Activated CD8-positive, alpha-beta memory T cell treated with anti-CD3 and anti-CD28 coated beads for 48 hours (primary cell): ENCODE data around the gene SELENOK.

Experiments
- DNase-seq, 3 experiments: peaks; one replicate each; pipeline ENCODE4 v3.0.0-alpha.2; 2020; ENCODE audit warnings: low read depth in 2 of 3, low spot score in 2 of 3

SELENOK gene

GRCh38 chr3:53884623-53885022 is 7.0 kb downstream of the SELENOK start:
- DNase-seq = no peak

- DNase-seq = no peak
These were observed 8.7 kb downstream of the SELENOK start for GRCh38 chr3:53883008-53883407.

- DNase-seq = peak; percentile 73 to 75 (median 74)
These were observed 9.7 kb downstream of the SELENOK start, which contains the start of gene ACTR8 for GRCh38 chr3:53881691-53882593. Gene ACTR8 (minus strand): TSS chr3:53882152. CDS start chr3:53882101, 51 bp downstream.

- no peak for DNase-seq
These were observed 11.0 kb downstream of the SELENOK start for GRCh38 chr3:53880396-53881345.

- no peak for DNase-seq
These were observed 25.7 kb downstream of the SELENOK start for GRCh38 chr3:53865732-53866499.

GRCh38 chr3:53863145-53863544 is 28.5 kb downstream of the SELENOK start:
- no peak for DNase-seq

GRCh38 chr3:53862241-53862640 is 29.4 kb downstream of the SELENOK start:
- DNase-seq = no peak

GRCh38 chr3:53860196-53860595 is 31.5 kb downstream of the SELENOK start:
- DNase-seq = no peak

GRCh38 chr3:53859178-53859577 is 32.5 kb downstream of the SELENOK start:
- DNase-seq = no peak

- DNase-seq = no peak
These were observed 33.4 kb downstream of the SELENOK start for GRCh38 chr3:53858096-53858741.

- DNase-seq = no peak
These were observed 34.7 kb downstream of the SELENOK start for GRCh38 chr3:53856964-53857363.

- DNase-seq = no peak
These were observed 40.8 kb downstream of the SELENOK start for GRCh38 chr3:53850895-53851294.

- no peak for DNase-seq
These were observed 41.7 kb downstream of the SELENOK start for GRCh38 chr3:53849916-53850315.

GRCh38 chr3:53846851-53847155 is 44.9 kb downstream of the SELENOK start:
- no peak for DNase-seq

- DNase-seq = no peak
These were observed 45.4 kb downstream of the SELENOK start, which contains the start of the genes CHDH and IL17RB for GRCh38 chr3:53846134-53846850. Gene CHDH (minus strand): TSS chr3:53846419. CDS start chr3:53824008, 22,411 bp downstream. Gene IL17RB (plus strand): TSS chr3:53846568. CDS start chr3:53846589, 21 bp downstream.

- DNase-seq = no peak
These were observed 45.9 kb downstream of the SELENOK start for GRCh38 chr3:53845881-53846133.

- no peak for DNase-seq
These were observed 46.4 kb downstream of the SELENOK start for GRCh38 chr3:53845103-53845880.

GRCh38 chr3:53844262-53845102 is 47.2 kb downstream of the SELENOK start:
- DNase-seq = no peak
